Measurements from ENCODE around the gene PDLIM4.
A peak's percentile ranks its signal among the peaks of the same experiment; 100 is the strongest.

PDLIM4 gene

DNA sequence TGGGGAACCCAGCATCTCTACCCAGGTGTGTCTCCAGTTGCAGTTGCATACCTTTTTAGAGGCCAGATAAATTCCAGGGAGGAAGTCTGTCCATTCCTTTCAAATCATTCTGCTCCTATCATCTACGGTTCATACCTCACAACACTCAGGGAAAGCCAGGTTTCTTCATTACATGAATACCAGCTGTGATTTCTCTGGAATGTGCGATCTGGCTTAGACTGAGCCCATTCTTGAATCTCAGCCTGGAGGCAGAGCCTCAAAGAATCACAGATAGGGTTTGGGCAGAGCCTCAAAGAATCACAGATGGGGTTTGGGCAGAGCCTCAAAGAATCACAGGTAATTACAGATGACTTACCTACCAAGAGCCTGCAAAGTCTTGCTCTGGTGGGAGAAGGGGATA, 37.0 kb upstream of the PDLIM4 start:
- TF ChIP-seq, protein P1, sequence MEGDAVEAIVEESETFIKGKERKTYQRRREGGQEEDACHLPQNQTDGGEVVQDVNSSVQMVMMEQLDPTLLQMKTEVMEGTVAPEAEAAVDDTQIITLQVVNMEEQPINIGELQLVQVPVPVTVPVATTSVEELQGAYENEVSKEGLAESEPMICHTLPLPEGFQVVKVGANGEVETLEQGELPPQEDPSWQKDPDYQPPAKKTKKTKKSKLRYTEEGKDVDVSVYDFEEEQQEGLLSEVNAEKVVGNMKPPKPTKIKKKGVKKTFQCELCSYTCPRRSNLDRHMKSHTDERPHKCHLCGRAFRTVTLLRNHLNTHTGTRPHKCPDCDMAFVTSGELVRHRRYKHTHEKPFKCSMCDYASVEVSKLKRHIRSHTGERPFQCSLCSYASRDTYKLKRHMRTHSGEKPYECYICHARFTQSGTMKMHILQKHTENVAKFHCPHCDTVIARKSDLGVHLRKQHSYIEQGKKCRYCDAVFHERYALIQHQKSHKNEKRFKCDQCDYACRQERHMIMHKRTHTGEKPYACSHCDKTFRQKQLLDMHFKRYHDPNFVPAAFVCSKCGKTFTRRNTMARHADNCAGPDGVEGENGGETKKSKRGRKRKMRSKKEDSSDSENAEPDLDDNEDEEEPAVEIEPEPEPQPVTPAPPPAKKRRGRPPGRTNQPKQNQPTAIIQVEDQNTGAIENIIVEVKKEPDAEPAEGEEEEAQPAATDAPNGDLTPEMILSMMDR (IDR thresholded peaks at IDR 0.05; ENCODE audit: extremely low read depth, insufficient read depth, missing control alignments): no peak
- in situ Hi-C loops (cut with MboI; ENCODE audit: low pct_unique_long_range_greater_than_20kb, low sequenced_read_pairs, unreplicated experiment): no loop called here
- no peak for DNase-seq (ENCODE audit: low spot score)

DNA sequence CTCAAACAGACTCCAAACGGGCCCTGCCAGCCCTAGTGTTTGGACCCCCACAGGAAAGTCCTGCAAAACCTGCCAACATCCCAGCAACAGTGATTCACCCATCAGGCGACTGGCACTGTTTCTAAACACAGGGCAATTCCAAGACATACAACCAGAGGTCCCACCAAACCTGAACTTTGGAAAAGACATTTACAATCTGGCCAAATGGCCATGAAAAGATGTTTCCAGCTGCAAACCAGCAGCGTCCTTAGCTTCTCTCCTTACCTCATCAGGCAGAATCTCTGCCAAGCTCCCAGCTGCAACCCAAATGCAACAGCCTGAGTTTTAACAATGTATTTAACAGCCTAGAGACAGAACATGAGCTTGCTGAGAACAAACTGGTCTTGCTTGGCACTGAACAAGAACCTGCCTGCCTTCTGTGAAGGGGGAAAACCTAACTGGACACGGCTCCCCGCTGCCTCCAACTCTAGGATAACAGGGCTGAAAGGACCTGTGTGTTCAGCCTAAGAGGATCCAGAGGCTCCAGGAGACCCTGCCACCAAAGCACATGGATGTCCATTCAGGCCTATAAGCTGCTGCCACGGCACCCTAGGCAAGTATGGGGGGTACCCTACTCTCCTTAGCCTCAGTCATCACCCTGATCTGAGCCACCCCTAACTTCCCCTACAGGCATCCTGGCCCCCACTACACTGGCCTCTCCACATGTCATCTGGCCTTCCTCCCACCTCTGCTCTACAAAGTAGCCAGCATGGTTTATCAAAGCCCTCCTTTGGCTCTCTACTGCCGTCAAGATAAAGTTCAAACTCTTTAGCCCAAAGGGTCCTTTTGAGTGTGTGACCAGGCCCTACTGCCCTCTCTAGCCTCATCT, 35.5 kb upstream of the PDLIM4 start:
- no peak for DNase-seq (ENCODE audit: low spot score)
- in situ Hi-C loops (cut with MboI; ENCODE audit: low pct_unique_long_range_greater_than_20kb, low sequenced_read_pairs, unreplicated experiment): no loop called here
- TF ChIP-seq, protein P1 (IDR thresholded peaks at IDR 0.05; ENCODE audit: extremely low read depth, insufficient read depth, missing control alignments): no peak

DNA sequence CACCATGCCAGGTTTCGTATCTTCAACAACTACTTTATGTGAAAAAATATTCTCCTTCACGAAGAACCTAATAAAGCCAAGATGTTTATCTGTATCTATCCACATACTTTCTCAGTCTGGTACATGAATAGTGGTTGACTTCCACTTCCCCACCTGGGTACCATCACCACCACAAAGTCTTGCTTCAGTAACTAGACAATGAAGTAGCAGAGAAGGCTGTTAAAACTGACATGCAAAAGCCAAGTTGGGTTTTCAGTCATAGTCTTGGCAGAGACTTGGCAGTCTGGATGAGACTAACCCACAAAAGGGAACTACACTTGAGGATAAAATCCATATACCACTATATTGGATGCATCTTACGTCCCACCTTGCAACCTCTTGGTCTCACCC, 34.9 kb upstream of the PDLIM4 start:
- in situ Hi-C loops (cut with MboI; ENCODE audit: low pct_unique_long_range_greater_than_20kb, low sequenced_read_pairs, unreplicated experiment): no loop called here
- TF ChIP-seq, protein P1 (IDR thresholded peaks at IDR 0.05; ENCODE audit: extremely low read depth, insufficient read depth, missing control alignments): no peak
- peak; percentile 39 for DNase-seq (ENCODE audit: low spot score)

DNA sequence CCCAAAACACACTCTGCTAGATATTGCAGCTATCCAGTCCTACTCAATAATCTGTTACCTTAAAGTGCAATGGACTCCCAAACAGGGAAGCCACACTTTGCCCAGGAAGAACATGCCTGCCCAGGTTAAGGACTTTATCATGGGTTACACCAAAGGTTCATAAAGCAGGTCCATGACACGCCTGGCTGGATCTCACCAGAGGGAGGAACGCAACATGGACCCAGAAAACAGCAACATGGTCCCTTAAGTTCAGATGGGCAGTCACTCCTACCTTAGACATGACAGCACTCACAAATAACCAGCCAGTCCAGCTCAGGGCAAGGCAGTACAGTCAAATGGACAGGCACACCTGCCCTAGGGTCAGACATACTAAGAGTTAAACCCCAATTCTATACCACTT, 33.6 kb upstream of the PDLIM4 start:
- TF ChIP-seq, protein P1 (IDR thresholded peaks at IDR 0.05; ENCODE audit: extremely low read depth, insufficient read depth, missing control alignments): no peak
- in situ Hi-C loops (cut with MboI; ENCODE audit: low pct_unique_long_range_greater_than_20kb, low sequenced_read_pairs, unreplicated experiment): no loop called here
- no peak for DNase-seq (ENCODE audit: low spot score)

DNA sequence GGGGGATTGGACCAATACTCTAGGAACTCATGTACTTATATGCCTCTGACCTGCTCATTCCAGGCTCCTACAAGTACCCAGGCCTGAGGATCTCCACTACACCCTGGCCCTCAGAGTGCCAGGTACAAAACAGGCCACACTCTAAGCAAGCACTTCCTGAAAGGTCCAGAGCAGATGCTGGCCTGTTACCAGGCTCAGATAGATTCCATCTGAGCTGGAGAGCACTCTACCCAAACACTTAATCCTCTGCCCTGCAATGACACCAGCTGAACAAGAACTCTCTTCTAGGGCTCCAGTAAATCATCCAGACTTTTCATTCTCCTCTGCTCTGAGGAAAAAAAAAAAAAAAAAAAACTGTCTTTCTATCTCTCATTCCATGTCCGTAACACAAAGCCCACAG, 32.8 kb upstream of the PDLIM4 start:
- in situ Hi-C loops (cut with MboI; ENCODE audit: low pct_unique_long_range_greater_than_20kb, low sequenced_read_pairs, unreplicated experiment): no loop called here
- no peak for DNase-seq (ENCODE audit: low spot score)
- TF ChIP-seq, protein P1 (IDR thresholded peaks at IDR 0.05; ENCODE audit: extremely low read depth, insufficient read depth, missing control alignments): no peak

DNA sequence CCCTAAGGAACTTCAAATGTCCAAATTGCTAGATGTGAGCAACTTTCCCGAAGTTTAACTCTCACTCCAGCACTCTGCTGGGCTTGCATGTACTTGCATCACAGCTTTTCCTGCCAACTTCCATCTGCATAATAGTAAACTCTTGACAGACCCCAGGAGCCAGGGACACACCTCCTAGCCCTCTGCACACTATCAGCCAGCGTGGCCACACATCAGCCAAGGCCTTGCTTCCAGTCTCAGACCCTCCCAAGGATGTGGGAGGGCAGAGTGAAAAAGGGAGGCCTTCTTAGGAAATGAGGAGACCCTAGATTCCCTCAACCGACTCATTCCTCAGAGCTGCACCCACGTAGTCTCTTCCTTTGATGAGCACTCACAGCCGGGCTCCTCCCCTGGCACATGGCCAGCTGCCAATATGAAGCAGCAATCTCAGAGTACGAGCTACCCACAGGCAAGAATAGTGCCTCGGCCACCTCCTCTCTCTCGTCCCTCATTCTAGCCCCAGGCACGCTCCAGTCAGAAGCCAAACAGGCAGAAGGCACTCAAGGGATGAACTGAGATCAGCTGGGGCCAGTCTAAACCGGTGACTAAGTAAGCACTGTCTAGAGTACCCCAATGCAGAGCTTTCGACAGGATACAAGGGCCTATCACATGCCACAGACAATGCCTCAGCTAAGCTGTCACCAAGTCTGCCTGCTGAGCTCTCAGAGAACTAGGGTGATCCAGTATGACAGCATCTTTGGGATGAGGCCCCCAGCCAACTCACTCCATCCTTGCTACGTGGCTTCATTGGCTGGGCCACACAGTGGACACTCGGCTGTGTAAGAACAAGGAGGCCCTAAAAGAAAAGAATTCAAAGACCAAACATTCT, 32.1 kb upstream of the PDLIM4 start:
- DNase-seq (ENCODE audit: low spot score): no peak
- in situ Hi-C loops (cut with MboI; ENCODE audit: low pct_unique_long_range_greater_than_20kb, low sequenced_read_pairs, unreplicated experiment): no loop called here
- TF ChIP-seq, protein P1 (IDR thresholded peaks at IDR 0.05; ENCODE audit: extremely low read depth, insufficient read depth, missing control alignments): no peak
